Myocyte (in vitro differentiated cells): Measurements from ENCODE around the gene IKZF2. TPM values are rescaled to one million over a fixed set of nuclear protein-coding genes. Genes with fewer than 3 reads are reported as not detected.

Experiments
- DNase-seq: peaks from one replicate; pipeline ENCODE4 v3.0.0-alpha.2; 2012; ENCODE audit warnings: low read depth
- total RNA-seq: library from RNA; depleted of rRNA; stranded (reverse); fragments of >200 nt; gene quantifications from 2 replicates; pipeline ENCODE4 v1.2.3, GENCODE V29; 2014

Gene IKZF2
- total RNA-seq, 1 donor from 2014 or later: 4.5 TPM

DNA sequence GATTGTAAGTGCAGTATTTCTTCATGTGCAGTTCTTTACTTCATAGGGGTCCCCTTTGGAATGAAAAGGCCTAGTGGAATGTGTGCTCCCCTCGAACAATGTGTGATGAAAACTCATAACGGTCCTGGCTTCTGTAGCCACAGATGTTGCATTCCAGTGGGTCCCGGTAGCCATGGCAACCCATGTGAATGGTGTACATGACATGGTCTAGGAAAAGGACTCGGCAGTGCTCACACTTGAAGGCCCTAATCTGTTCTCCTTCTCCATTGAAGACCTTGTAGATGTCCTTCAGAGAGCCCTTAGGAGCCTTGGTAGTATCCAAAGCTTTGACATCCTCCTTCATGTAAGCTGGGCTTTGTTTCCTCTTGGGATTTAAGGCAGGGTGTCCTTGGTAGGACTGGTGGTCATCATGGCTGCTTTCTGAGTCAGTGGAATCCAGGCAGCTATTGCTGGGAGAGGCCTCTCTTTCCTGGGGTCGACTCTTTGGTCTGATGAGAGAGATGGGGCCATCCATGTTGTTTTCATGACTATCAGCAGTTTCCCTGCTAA is 144.0 kb downstream of the IKZF2 start:
- DNase-seq: peak; percentile 16

DNA sequence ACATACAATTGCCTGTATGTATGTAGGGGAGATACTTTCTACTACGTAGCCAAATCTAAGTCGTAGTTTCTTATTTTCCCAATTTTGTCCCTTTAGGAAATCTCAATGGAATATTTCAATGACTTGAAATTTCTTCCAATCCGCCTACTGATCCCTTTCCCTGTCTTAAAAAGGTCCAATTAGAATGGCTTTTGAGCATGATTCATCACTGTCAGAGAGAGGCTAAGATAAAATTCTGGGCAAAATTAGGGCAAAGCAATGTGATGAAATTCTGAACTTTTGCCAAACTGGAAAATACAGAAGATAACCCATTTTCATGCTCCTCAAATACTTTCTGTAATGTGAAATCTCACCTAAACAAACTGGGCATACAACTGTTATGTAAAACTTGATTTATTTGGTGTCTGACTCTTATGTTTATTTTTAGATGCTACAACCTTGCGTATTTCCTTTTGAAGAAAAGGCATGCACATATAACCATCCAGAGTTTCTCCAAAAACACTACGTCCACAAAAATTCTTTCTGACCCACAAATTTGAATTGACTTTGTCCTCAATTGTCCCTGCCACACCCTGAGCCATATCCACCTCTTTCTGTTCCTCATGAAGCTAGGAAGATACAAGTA is 147.1 kb downstream of the IKZF2 start:
- no peak for DNase-seq

DNA sequence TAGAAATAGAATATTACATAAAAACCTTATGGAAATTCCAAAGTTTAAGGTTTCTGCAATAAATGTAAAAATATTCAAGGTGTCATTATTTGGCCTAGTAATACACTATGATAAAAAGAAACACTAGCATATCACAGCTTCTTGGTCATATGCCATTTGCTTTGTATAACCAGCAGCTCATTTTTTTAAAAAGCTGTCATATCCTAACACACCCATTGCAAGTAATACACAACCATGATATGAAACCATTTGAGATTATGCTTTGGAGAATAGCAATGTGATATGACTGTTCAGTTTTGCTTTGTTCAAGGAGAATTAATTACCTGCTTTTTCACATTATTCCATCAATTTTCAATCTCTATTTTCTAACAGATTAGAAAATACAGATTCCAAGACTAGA is 149.0 kb downstream of the IKZF2 start:
- DNase-seq: no peak

DNA sequence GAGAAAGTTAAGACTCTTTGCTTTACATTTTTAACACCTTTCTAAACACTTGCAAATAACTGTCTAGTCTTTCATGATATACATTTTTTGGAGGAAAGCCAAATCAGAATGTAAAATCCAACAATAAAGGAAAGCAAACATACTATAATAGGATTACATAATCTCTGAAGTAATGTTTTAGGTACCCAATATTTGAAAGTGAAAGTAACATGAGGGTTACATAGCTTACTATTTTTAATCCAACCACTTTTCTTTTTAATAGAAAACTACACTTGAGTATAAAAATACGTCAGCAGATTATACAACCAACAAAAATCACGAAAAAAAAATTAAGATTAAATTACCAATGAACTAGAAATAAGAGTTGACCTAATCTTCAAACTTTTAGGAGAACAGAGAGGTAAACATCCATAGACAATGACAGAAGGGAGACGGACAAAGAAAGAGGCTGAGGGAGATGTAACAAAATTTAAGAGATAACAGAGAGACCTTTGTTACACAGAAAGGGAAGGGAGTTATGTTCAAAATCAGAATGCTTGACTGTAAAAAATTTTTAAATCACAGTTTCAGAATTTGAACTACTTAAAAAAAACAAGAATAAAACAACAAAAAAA is 150.0 kb downstream of the IKZF2 start:
- DNase-seq: peak; percentile 11

DNA sequence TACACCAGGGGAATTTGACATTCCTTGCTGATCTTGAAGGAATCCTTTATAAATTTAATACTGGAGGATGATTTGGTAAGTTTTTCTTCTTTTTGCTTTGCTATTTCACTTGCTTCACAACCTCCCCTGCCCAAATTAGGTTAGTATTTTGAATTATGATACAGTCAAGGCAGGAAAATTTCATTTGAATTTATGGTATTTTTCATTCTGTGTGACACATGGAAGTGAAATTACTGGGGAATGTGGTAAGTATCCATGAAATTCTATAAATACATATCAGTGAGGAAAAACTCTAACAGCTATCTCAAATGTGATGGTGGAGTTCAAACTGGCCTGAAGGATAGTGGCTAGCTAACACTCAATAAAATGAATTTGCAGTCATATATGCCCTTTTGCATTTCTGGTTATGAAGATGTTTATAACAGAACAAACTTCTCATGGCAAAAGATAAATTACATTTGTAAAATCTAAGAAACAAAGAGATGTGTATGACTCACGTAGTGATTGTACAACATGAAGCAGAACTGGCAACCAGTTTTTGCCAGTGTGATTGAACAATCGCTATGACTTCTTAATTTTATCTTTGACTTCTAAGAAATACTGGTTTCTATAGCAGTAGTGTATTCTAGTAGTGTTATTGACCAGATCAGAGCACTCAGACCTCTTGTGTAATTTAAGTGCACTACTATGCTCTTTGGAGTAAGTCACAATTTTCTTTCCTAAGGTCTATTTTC is 152.6 kb downstream of the IKZF2 start:
- no peak for DNase-seq

DNA sequence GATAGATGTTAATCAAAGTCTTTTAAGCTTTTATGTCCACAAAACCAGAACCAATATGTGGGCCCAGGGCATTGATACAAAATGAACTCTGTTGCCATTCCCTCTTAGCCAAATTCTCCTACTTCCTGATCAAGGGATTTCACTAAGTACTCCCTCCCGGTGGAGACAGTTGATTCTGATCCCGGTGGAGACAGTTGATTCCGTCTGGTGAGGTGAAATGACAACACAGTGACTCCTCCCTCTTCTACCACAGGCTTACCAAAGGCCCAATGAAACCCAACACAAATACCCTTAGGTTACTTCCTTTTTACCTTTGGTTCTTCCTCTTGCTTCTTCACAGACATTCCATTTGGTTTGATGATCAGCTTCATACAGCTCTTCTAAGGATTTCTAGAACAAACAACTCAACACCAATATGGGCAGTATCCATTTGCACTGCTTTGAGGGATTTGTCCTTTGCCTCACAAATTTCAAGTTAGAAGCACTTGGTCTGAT is 153.8 kb downstream of the IKZF2 start:
- DNase-seq: no peak

DNA sequence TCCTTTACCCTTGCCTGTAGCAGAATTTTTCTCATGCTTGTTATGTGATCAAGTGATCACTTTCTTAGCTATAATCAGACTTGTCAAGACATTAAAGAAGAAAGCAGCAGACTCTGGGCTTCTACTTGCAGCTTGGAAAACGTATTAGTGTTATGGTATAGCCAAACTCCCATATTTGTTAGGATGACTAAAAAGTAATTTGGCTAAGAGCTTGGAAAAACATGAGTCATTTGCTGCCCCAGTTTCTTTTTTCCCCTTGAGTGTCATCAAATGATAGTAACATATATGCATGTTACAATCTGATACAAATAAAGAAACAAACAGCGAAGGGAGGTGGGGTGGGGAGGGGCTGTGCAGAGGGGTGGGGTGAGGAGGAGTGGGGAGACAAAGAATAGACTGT is 155.5 kb downstream of the IKZF2 start:
- DNase-seq: no peak

DNA sequence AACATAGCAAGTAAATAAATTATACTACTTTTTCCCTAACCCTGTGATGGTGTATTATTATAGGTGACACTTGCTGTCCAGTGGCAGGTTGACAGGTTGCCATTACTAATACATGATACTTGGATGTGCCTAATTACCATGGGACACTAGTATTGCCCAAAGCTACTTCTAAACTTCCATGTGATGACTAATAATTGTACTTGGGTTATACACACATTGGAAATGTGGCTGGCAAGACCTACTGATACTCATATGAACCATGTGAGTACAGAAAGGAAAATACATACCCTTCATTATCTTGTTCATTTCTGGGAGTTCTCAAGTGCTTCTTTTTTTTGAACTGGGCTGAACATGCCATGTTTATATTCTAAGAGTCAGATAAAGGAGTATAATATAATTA is 156.4 kb downstream of the IKZF2 start:
- DNase-seq: no peak

DNA sequence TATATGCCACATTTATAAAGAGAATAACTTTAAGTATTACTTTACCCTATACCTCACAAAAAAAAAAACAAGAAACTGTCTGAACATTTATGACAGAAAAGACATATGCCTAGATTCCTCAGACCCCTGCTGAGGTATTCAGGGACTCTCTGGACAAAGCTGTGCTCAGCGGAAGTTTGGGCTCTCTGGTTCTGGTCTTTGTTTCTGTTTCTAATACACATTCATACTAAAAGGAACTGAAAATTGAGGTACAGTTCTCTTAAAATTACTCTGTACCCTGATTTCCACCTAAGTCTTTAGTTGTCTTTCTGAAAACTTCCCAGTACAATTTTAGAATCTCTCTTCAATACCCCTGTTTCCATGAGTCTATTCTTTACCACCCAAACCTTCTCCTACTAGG is 160.3 kb downstream of the IKZF2 start:
- no peak for DNase-seq

DNA sequence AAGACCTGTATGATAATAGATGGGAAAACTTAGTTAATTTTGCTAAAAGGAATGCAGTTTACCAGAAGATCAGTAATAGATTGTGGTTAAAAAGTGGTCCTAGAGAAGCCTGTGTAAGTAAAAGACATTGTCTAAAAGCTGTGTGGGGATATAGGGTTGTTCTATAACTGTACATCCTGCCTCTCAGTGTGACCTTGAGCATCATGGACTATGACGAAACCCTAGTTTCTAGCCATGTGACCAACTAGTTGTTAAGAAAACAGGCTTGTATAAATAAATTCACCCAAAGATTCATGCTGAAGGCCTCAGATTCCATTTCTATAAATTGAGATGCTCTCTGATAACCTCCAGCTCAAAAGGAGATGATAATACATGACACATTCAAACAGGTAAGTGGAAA is 160.7 kb downstream of the IKZF2 start:
- no peak for DNase-seq

DNA sequence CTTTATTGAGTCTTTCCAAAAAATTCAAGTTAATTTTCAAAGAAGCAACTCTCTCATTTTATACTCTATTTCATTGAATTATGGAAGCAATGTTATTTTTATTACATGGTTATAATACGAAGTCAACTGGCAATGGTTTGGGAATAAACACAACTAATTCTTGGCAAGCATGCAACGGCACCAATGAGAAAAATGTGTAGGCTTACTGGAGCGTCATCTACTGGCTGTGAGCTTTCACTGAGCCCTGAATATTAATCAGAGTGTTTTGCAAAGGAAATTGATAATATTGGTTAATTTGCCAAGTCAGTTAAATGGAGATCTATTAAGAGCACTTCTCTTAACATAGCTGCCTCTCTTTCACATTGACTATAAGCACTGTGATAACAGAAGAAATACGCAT is 163.9 kb downstream of the IKZF2 start:
- DNase-seq: no peak

DNA sequence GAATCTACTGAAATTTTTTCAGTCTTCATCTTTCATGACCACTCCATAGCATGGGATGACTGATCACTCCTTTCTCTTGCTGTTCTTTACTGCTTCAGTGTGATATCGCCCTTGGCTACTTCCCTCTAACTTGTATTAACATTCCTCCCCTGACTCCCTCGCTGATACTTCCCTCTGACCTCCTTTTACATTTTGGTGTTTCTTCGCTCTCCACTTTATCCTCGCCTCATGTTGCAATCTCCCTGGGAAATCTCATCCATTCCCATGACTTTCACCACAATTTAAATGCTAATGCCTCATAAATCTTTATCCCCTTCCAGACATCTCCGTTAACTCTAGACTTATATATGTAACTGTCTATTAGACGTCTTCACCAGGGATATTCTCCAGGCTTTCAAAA is 167.3 kb downstream of the IKZF2 start:
- DNase-seq: no peak

DNA sequence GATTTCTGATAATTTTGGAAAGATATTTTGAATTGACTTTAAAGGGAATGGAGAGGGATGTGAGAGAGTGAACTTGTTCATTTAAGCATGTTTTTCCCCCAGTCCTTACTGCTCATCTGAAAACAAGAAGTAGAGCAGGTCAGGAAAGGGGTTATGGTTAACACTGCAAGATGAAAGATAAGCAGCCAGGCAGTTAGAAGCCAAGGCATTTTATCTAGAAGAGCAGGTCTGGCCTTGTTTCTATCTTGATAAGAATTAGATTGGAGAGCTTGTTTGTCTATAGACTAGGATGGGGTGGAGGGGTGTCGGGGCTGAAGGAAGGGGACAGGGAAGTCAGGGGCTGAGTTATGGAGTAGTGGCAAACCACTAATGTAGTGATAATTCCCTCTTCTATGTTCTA is 171.6 kb downstream of the IKZF2 start:
- no peak for DNase-seq

DNA sequence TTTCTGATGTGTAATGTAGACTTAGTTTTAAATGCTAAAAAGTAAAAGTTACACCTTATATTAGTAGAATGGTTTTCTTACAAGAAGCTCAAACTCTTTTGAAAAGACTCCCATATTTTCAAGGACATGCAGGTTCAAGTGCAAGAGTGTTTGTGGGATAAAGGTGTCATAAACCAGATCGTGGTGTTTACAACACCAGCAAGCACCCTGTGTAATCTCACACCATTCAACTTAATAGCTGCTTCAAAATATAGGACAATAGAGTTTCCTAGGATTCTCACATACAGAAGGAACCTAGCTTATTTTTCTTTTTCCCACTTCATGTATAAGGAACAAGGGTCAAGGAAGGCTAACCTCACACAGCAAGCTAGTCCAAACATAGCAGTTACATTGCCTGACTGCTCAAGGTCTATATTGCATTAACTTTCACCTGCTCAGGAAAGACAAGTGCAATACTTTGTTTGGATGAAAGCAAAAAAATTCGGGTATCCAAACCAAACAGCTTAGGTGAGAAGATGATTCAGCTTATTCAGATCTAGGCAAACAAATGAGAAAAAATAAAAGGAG is 172.3 kb downstream of the IKZF2 start:
- no peak for DNase-seq

DNA sequence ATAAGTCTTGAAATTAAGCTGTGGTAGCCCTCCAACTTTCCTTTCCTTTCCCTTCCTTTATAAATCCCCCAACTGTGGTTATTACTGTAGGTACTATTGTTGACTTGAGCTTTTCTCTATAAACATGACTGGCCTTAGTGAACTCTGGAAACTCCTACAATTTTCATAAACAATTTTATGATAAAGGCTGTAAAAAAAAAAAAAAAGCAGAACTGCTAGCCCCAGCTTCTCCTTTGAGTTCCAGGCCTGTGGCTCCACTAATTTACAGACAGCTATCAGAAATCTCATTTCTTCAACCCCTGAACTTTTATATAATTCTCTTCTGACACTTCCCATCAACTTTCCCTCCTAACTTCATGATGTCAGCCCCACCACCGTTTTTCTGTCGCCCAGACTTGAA is 174.3 kb downstream of the IKZF2 start:
- no peak for DNase-seq

DNA sequence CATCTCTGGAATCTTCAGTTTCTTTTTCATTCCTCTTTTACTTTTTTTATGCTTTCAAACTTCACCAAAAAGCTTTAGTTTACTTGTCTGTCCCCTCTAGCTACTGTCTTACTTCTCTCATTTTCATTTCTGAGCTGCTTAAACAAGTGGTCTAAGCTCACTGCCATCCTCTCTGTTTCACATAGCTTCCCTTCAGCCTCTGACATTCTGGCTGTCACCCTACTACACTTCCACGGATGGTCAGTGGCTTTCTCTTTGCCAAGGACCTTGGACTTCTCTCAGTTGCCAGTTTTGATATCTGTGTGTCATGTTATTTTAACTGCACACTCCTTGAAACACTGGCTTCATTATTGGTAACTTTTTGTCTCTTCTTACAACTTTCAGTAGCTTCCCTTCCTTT is 176.1 kb downstream of the IKZF2 start:
- peak; percentile 10 for DNase-seq

DNA sequence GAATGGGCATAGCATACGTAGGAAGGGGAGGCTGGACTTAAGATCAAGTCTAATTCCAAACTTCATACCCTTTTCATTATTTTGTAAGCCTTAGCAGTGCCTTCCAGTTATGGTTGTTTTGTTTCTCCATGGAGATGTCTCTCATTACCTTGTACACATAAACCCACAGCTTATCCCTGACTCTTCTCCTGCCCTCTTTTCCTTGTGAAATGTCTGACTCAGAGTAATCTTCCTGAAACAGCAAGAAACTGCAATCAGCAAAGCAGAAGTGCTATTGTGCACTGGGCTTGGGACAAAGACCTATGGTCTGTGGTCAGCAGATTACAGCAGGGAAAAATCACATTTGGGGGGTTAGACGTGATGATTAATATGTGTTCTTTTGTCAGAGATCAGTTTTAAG is 176.7 kb downstream of the IKZF2 start:
- DNase-seq: peak; percentile 33

DNA sequence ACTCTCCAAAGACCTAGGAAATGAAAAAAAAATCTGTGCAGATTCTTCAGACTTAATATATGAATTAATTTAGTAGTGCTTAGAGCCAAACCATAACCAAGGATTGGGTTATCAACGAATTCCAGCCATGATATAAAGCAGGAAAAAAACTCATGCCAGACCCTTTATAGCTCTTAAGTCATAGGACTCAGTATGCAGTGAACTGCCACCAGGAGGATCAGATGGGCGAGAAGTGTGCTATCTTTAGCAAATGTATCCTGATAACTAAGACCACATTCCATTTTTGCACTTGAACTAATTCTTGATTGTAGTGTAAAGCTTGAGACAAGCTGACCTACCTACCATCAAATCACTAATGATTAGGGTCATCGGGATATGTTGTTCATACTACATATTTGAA is 178.1 kb downstream of the IKZF2 start:
- peak; percentile 67 for DNase-seq

DNA sequence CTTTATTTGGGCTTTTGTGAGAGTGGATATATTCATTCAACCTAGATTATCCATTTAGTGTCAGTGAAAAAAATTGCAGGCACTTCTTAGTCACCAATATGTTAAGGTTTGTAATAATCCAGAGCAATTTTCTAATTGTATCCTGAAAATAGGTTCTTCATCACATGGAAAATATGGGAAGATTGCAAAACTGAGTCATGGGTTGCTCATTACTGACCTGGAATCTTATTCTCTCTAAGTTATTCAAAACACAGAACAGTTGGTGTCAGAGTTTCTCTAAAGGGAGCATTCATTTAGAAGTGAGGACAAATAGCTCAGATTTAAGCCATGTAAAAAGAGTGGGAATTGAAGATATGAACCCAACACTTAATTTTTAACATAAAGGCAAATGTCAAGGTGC is 181.3 kb downstream of the IKZF2 start:
- DNase-seq: peak; percentile 41

DNA sequence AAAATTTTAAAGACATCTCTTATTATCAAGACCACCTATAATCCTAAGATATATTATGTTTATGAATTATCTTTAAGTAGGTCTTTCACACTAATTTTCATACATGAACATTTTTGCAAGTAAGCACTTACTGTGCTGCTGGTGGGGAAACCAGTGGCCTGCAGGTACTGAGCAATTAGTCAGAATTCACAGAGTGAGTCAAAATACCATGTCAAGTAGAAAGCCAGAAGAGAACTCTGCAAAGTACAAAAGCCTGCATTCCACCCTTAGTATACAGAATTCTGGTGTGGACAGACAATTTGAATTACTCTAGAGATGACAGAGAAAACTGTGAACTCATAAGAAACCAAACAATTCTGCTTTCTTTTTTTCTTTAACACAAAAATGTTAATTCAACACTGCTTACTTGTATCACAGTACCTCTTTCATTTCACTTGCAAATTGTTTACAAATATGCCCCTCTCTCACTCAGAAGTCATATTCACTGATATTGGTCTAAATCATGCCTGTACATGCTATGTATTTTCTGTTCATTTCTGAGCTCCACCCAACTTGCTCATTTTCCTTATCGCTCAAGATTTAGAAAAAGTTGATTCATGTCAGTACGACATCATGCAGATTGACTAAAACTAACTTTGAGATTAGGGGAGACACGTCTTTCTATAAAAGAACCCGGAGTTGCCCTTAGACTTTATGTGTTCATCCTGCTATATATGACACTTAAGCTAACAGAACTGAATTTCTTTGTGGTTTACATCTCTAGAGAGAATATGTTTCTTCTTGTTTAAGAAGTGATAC is 182.9 kb downstream of the IKZF2 start:
- no peak for DNase-seq

DNA sequence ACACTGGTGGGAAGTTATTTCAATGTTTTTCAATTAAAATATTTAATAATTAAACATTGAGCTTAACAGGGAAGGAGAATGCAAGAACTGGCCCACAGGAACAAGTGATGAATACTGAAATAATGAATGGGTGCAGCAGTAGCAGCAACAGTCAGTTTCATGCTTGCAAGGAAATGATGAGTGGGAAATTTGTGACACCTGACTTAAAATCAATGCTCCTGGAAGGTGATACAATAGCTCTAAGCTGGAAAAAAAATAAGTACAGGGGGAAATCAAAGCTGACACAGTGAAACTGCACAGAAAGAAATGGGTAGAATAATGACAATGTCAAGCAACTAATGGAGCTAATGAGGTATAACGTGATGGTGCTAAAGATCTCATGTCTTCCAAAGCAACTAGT is 184.5 kb downstream of the IKZF2 start:
- DNase-seq: no peak
